Prostate gland (tissue), 2 donors: ENCODE data around the gene CES4A.

ENCODE experiments used
- POLR2A ChIP-seq: fragments of 450-650 bp; IDR thresholded peaks from one replicate; pipeline ENCODE4 v1.6.1; 2016; ENCODE audit warnings: antibody characterized with exemption, mild to moderate bottlenecking
- TF ChIP-seq, protein P1 (sequence below), 4 experiments: fragments of 200-600 bp in 2 of 4; fragments of 450-650 bp in 2 of 4; sonication (generic) in 2 of 4; IDR thresholded peaks; 1 replicate in 3 of 4; 2 replicates in 1 of 4; pipeline ENCODE4 v1.5.1; 2016 to 2019; ENCODE audit warnings: antibody characterized with exemption in 4 of 4, mild to moderate bottlenecking in 2 of 4, moderate library complexity in 2 of 4

DNA sequence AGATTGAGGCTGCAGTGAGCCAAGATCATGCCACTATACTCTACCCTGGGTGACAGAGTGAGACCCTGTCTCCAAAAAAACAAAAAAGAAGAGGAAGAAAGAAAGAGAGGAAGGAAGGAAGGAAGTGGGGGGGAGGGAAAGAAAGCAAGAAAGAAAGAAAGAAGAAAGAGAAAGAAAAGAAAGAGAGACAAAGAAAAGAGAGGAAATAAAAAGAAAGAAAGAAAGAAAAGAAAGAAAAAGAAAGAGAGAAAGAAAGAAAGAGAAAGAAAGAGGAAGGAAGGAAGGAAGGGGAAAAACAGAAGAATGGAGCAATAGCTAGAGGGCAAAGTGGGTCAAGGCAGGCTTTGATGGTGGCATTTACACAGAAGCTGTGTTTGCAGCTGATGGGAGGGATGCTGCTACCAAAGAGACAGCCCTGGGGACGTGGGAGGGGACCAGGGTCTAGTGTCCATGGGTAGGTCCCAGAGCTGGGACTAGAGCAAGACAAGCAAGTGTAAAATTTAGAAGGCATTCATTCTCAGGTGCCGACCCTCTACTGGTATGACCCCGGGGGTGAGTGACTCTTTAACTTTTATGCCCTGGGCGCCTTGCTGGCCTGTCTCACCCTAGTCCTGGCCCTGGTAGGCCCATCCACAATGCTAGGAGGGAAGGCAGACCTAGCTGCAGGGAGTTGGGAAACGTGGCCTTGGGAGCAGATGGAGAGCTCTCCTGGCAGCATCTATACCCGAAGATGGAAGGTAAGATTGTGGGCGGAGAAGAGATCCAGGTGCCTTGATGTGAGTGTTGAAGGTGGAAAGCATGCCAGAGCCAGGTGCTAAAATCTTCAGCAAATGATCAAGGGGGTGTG is 29.3 kb upstream of the CES4A start:
- no peak for TF ChIP-seq POLR2A
- TF ChIP-seq, protein P1, sequence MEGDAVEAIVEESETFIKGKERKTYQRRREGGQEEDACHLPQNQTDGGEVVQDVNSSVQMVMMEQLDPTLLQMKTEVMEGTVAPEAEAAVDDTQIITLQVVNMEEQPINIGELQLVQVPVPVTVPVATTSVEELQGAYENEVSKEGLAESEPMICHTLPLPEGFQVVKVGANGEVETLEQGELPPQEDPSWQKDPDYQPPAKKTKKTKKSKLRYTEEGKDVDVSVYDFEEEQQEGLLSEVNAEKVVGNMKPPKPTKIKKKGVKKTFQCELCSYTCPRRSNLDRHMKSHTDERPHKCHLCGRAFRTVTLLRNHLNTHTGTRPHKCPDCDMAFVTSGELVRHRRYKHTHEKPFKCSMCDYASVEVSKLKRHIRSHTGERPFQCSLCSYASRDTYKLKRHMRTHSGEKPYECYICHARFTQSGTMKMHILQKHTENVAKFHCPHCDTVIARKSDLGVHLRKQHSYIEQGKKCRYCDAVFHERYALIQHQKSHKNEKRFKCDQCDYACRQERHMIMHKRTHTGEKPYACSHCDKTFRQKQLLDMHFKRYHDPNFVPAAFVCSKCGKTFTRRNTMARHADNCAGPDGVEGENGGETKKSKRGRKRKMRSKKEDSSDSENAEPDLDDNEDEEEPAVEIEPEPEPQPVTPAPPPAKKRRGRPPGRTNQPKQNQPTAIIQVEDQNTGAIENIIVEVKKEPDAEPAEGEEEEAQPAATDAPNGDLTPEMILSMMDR (IDR thresholded peaks at IDR 0.05), result no peak
